GM19438 (cell line): ENCODE results near the gene ESYT2.
"Not testable (repeated sequence)": the region's sequence is repeated elsewhere in the genome, so short reads cannot be mapped to it uniquely, and the experiment has no call there.

Experiments
- ATAC-seq: cut with Tn5 transposase; IDR thresholded peaks from one replicate; pipeline ENCODE4 v1.9.1; 2021; ENCODE audit warnings: low read depth; ENCODE audit not compliant: unreplicated experiment

Gene ESYT2

GRCh38 chr7:158856883-158857668 lies 27.8 kb upstream of the ESYT2 start:
- peak; percentile 21 for ATAC-seq

- ATAC-seq, result no peak
Observed at GRCh38 chr7:158854681-158855081, 25.4 kb upstream of the ESYT2 start.

- ATAC-seq, result no peak
Observed at GRCh38 chr7:158850545-158851102, 21.3 kb upstream of the ESYT2 start.

- no peak for ATAC-seq
Observed at GRCh38 chr7:158849768-158850544, 20.6 kb upstream of the ESYT2 start.

- ATAC-seq, result no peak
Observed at GRCh38 chr7:158849442-158849767, 20.1 kb upstream of the ESYT2 start.

GRCh38 chr7:158847451-158847866 lies 18.1 kb upstream of the ESYT2 start:
- no peak for ATAC-seq

GRCh38 chr7:158846304-158846703 lies 17.0 kb upstream of the ESYT2 start:
- no peak for ATAC-seq

- ATAC-seq, result no peak
Observed at GRCh38 chr7:158843771-158844170, 14.5 kb upstream of the ESYT2 start.

GRCh38 chr7:158842486-158842885 lies 13.2 kb upstream of the ESYT2 start:
- no peak for ATAC-seq

- no peak for ATAC-seq
Observed at GRCh38 chr7:158840604-158841003, 11.3 kb upstream of the ESYT2 start.

- not testable (repeated sequence) for ATAC-seq
Observed at GRCh38 chr7:158839177-158839576, 9.9 kb upstream of the ESYT2 start.

GRCh38 chr7:158837790-158838637 lies 8.7 kb upstream of the ESYT2 start:
- ATAC-seq, result no peak

GRCh38 chr7:158836692-158837091 lies 7.4 kb upstream of the ESYT2 start:
- ATAC-seq, result no peak

GRCh38 chr7:158834878-158835784 lies 5.8 kb upstream of the ESYT2 start:
- ATAC-seq, result no peak

GRCh38 chr7:158832994-158833393 lies 3.7 kb upstream of the ESYT2 start:
- ATAC-seq, result no peak

GRCh38 chr7:158831738-158832091 lies 2.4 kb upstream of the ESYT2 start:
- ATAC-seq, result no peak

GRCh38 chr7:158830211-158830723 lies 958 bp upstream of the ESYT2 start:
- ATAC-seq, result no peak

- peak; percentile 48 for ATAC-seq
Observed at GRCh38 chr7:158829021-158829341, 328 bp downstream of the ESYT2 start.

- ATAC-seq, result peak; percentile 0
Observed at GRCh38 chr7:158828133-158829020, 932 bp downstream of the ESYT2 start.
